Endothelial cell of umbilical vein (primary cell): ENCODE results near the gene COMMD9. TPM values are rescaled to one million over a fixed set of nuclear protein-coding genes. Genes with fewer than 3 reads are reported as not detected.

Source experiments
- BruUV-seq: library from RNA; stranded (reverse); fragments of 400-500 nt; replicated peaks from 2 replicates; lab custom pipeline; 2021; lab: Mats Ljungman, UMichigan
- CTCF ChIA-PET: fragments of 300-600, 350-600 bp; sonication (Branson Sonifier 250); formaldehyde crosslinking; loops from one replicate; lab custom pipeline; 2021; ENCODE audit warnings: antibody characterized with exemption, inconsistent platforms; lab: Charles Lee
- POLR2A ChIA-PET: fragments of 300-600, 350-600 bp; sonication (Branson Sonifier 250); formaldehyde crosslinking; loops from one replicate; lab custom pipeline; 2021; ENCODE audit warnings: antibody characterized with exemption, inconsistent platforms; lab: Charles Lee
- DNase-seq: peaks from one replicate; pipeline ENCODE4 v3.0.0-alpha.2; 2011; ENCODE audit warnings: low read depth, low spot score
- FAIRE-seq: peaks from 2 replicates; lab custom pipeline; 2011; peaks lifted over from hg19 to GRCh38; lab: Jason Lieb, UNC
- H2AFZ ChIP-seq: 2 replicates; pipeline ENCODE4 v1.6.0; 2012; ENCODE audit warnings: low read depth, low read length, control low read depth, inconsistent platforms
- H3K27ac ChIP-seq: 2 replicates; pipeline ENCODE4 v1.5.1; 2011; ENCODE audit warnings: low read depth, mild to moderate bottlenecking, control low read depth, low read length, moderate library complexity; ENCODE audit not compliant: insufficient read depth
- H3K27me3 ChIP-seq, 2 experiments: 2 replicates each; pipeline versions ENCODE4 v1.6.0 to v1.6.1; 2011; ENCODE audit warnings: low read length in 2 of 2, mixed read lengths in 1 of 2; ENCODE audit not compliant: control insufficient read depth in 2 of 2, insufficient read depth in 2 of 2
- H3K36me3 ChIP-seq, 2 experiments: 2 replicates in 1 of 2; 3 replicates in 1 of 2; pipeline ENCODE4 v1.5.1; 2011; ENCODE audit warnings: low read length in 2 of 2, mild to moderate bottlenecking in 1 of 2, moderate library complexity in 1 of 2; ENCODE audit not compliant: control insufficient read depth in 2 of 2, insufficient read depth in 2 of 2; ENCODE audit errors: extremely low read depth in 1 of 2
- H3K4me1 ChIP-seq: 3 replicates; pipeline ENCODE4 v1.5.1; 2011; ENCODE audit warnings: mild to moderate bottlenecking, low read length; ENCODE audit not compliant: control insufficient read depth, insufficient read depth; ENCODE audit errors: extremely low read depth
- H3K4me2 ChIP-seq: 2 replicates; pipeline ENCODE4 v1.6.1; 2011; ENCODE audit warnings: low read length, control low read depth, mixed read lengths; ENCODE audit not compliant: insufficient read depth
- H3K4me3 ChIP-seq, 3 experiments: fragments of 200-600 bp in 1 of 3; sonication (generic), shearing (Covaris generic) in 1 of 3; replicated peaks in 1 of 3; 2 replicates each; pipeline ENCODE4 v1.5.1; 2011 to 2016; ENCODE audit warnings: control low read depth in 3 of 3, low read length in 3 of 3, mild to moderate bottlenecking in 2 of 3, inconsistent platforms in 1 of 3, low read depth in 1 of 3, moderate library complexity in 1 of 3; ENCODE audit not compliant: insufficient read depth in 1 of 3
- H3K79me2 ChIP-seq: 2 replicates; pipeline ENCODE4 v1.6.0; 2012; ENCODE audit warnings: low read length, inconsistent platforms; ENCODE audit not compliant: control insufficient read depth, insufficient read depth
- H3K9ac ChIP-seq: replicated peaks from 2 replicates; pipeline ENCODE3; 2011; ENCODE audit warnings: low read length, control low read depth; ENCODE audit not compliant: insufficient read depth; ENCODE audit errors: extremely low read depth
- H3K9me1 ChIP-seq: replicated peaks from 3 replicates; pipeline ENCODE4 v1.6.0; 2011; ENCODE audit warnings: mild to moderate bottlenecking, low read length; ENCODE audit not compliant: control insufficient read depth, insufficient read depth; ENCODE audit errors: extremely low read depth
- H3K9me3 ChIP-seq: replicated peaks from 2 replicates; pipeline ENCODE4 v1.5.1; 2012; ENCODE audit warnings: low read length, inconsistent platforms; ENCODE audit not compliant: control insufficient read depth, insufficient read depth
- H4K20me1 ChIP-seq: replicated peaks from 2 replicates; pipeline ENCODE3; 2011; ENCODE audit warnings: mild to moderate bottlenecking, low read length; ENCODE audit not compliant: control insufficient read depth, insufficient read depth; ENCODE audit errors: extremely low read depth
- CTCF ChIP-seq, 2 donors: IDR thresholded peaks; 1 replicate in 1 of 2; 2 replicates in 1 of 2; pipeline ENCODE4 v1.5.1; 2011; ENCODE audit warnings: low read length in 2 of 2, mild to moderate bottlenecking in 2 of 2, moderate library complexity in 2 of 2, control low read depth in 1 of 2, inconsistent platforms in 1 of 2, low read depth in 1 of 2; ENCODE audit not compliant: insufficient read depth in 1 of 2; ENCODE audit errors: extremely low read depth in 1 of 2
- EZH2 ChIP-seq: IDR thresholded peaks from 2 replicates; pipeline ENCODE4 v1.6.1; 2012; ENCODE audit warnings: borderline replicate concordance, low read depth, mild to moderate bottlenecking, moderate library complexity, low read length, inconsistent platforms; ENCODE audit not compliant: severe bottlenecking
- FOS ChIP-seq: IDR thresholded peaks from 2 replicates; pipeline ENCODE4 v1.6.1; 2011; ENCODE audit warnings: mild to moderate bottlenecking, low read length, moderate library complexity, borderline replicate concordance; ENCODE audit not compliant: insufficient read depth
- GATA2 ChIP-seq: IDR thresholded peaks from 2 replicates; pipeline ENCODE4 v1.7.0; 2011; ENCODE audit warnings: low read depth, mild to moderate bottlenecking, moderate library complexity, mixed read lengths, low read length; ENCODE audit not compliant: insufficient read length, insufficient read depth
- JUN ChIP-seq: IDR thresholded peaks from 2 replicates; pipeline ENCODE4 v1.6.1; 2011; ENCODE audit warnings: borderline replicate concordance, low read depth; ENCODE audit not compliant: insufficient read length, insufficient read depth
- MYC ChIP-seq: IDR thresholded peaks from one replicate; pipeline ENCODE4 v1.6.1; 2011; ENCODE audit warnings: mild to moderate bottlenecking, low read depth, low read length
- POLR2A ChIP-seq: IDR thresholded peaks from 2 replicates; pipeline ENCODE4 v1.6.1; 2012; ENCODE audit warnings: low read depth, mild to moderate bottlenecking, control low read depth, low read length
- POLR2AphosphoS5 ChIP-seq: IDR thresholded peaks from 2 replicates; pipeline ENCODE4 v1.6.1; 2012; ENCODE audit warnings: low read depth, mild to moderate bottlenecking, control low read depth, low read length, moderate library complexity; ENCODE audit not compliant: insufficient read depth
- dilution Hi-C: fragments of 300-500 bp; cut with MboI; formaldehyde crosslinking; loops from one replicate; pipeline ENCODE4 v1.15.0; 2019; ENCODE audit warnings: low sequenced_read_pairs; ENCODE audit not compliant: extremely low pct_ligation_motif_present
- intact Hi-C: fragments of 100-400 bp; cut with micrococcal nuclease; formaldehyde crosslinking; loops from one replicate; pipeline ENCODE4 v1.10.0; 2022
- polyA plus RNA-seq, 4 experiments: library from polyadenylated mRNA; depleted of rRNA in 3 of 4; stranded (reverse) in 3 of 4; unstranded in 1 of 4; fragments of >200 nt; gene quantifications; 2 replicates each; pipeline versions ENCODE4 v1.2.1 to v1.2.3, GENCODE V29; 2011 to 2012; ENCODE audit warnings: missing spikeins in 1 of 4
- total RNA-seq: library from RNA; stranded (reverse); gene quantifications from 2 replicates; pipeline ENCODE4 v1.2.3, GENCODE V29; 2021
- TF ChIP-seq, protein P1 (sequence below): IDR thresholded peaks from 2 replicates; pipeline ENCODE4 v1.6.1; 2011; ENCODE audit not compliant: insufficient read depth, insufficient read length

The COMMD9 gene
- total and polyA plus RNA-seq, 2 donors (not counting 3 experiments of a cell fraction or from before 2014, with no cell fraction given): 65.1 to 78.9 TPM

DNA sequence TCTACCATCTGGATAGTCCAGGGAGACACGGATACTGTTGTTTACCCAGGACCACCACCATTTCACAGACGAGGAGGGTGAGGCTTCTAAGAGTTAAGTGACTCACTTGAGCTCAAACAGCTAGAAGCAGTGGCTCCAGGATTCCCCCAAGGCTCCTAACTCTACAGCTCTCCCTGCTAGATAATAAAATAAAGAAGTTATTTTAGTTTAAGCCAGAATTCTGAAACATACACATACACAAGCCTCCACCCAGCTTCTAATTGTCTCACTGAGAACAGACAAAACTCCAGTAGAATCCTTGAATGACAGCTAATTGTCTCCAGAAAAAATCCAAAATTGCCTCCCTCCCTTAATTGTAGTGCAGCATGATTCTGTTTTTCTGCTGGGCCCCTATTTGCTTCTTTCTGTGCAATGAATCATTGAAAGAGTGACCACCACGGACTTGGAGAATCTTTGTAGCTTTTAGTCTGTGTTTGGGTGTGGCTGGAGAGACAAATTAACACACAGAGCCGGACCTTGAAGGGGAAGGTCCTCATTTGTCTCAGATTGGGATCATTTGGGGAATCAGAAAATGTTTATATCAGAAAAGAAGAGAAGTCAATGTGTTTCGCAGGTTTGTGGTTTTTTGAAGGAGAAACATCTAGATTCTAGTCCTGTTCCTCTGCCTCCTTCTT is 64.9 kb downstream of the COMMD9 start:
- Histone ChIP-seq H3K9ac (no peak overlapping the region), H3K36me3 (peaks cover 0 to 2% of the 10 kb centered on the region in 2 experiments), H4K20me1 (no peaks in the 10 kb centered on the region), H2AFZ (no peak overlapping the region), H3K27ac (no peak overlapping the region), H3K9me3 (peaks cover 4% of the 10 kb centered on the region), H3K4me3 (no peak overlapping the region), H3K4me2 (no peak overlapping the region), H3K27me3 (no peaks in the 10 kb centered on the region), H3K9me1 (no peaks in the 10 kb centered on the region), H3K4me1 (no peaks in the 10 kb centered on the region), H3K79me2 (no peaks in the 10 kb centered on the region)
- ChIA-PET POLR2A (no interaction called here), CTCF (interaction anchor here (1.1 to 1.3 kb wide), 2 partner anchors 25 to 402 kb away, joined by 3 to 5 read pairs; no protein-coding TSS in a partner anchor)
- dilution Hi-C loops (no loop called here), intact Hi-C loops (no loop called here)
- no TSS peak for BruUV-seq
- no peak for TF ChIP-seq EZH2
- DNase-seq: no peak
- no peak for FAIRE-seq

- ChIA-PET CTCF (interaction anchor here (1.5 kb wide), 1 partner anchor 401 kb away, joined by 5 read pairs; no protein-coding TSS in a partner anchor), POLR2A (no interaction called here)
- no peak overlapping the region for H3K9ac ChIP-seq
- BruUV-seq: no TSS peak
- TF ChIP-seq GATA2 (no peak), CTCF (IDR thresholded peaks at IDR 0.05; ENCODE audit: extremely low read depth in 1 of 2, insufficient read depth in 1 of 2, low read depth in 1 of 2, low read length in 2 of 2) (no peak), JUN (no peak), MYC (no peak), FOS (no peak), POLR2AphosphoS5 (no peak), EZH2 (no peak), POLR2A (no peak)
- TF ChIP-seq, protein P1, sequence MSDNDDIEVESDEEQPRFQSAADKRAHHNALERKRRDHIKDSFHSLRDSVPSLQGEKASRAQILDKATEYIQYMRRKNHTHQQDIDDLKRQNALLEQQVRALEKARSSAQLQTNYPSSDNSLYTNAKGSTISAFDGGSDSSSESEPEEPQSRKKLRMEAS: no peak
- intact Hi-C loops (no loop called here), dilution Hi-C loops (no loop called here)
- no peak for DNase-seq
- H3K79me2 ChIP-seq: no peaks in the 10 kb centered on the region
- H2AFZ ChIP-seq: no peak overlapping the region
- peaks cover 4% of the 10 kb centered on the region for H3K9me3 ChIP-seq
- H3K4me1 ChIP-seq: no peaks in the 10 kb centered on the region
- peaks cover 0 to 2% of the 10 kb centered on the region in 2 experiments for H3K36me3 ChIP-seq
- H3K27ac ChIP-seq: no peak overlapping the region
- H3K4me2 ChIP-seq: no peak overlapping the region
- H3K4me3 ChIP-seq: no peak overlapping the region
- H3K27me3 ChIP-seq: no peaks in the 10 kb centered on the region
- FAIRE-seq: no peak
- no peaks in the 10 kb centered on the region for H4K20me1 ChIP-seq
- no peaks in the 10 kb centered on the region for H3K9me1 ChIP-seq
These were observed 66.2 kb downstream of the COMMD9 start for GRCh38 chr11:36222831-36223635.
